Erythroblast (primary cell): ENCODE measurements around the gene CDH6.
"Not testable (repeated sequence)": the region's sequence is repeated elsewhere in the genome, so short reads cannot be mapped to it uniquely, and the experiment has no call there.

ENCODE experiments used
- DNase-seq, 2 experiments: peaks; one replicate each; lab custom pipeline; 2025; lab: John Stamatoyannopoulos, UW
- GATA1 ChIP-seq: IDR thresholded peaks from 2 replicates; pipeline ENCODE4 v1.6.1; 2011; ENCODE audit warnings: low read depth, mild to moderate bottlenecking, control low read depth, low read length, moderate library complexity
- POLR2A ChIP-seq: IDR thresholded peaks from 2 replicates; pipeline ENCODE4 v1.6.1; 2011; ENCODE audit warnings: mild to moderate bottlenecking, low read length

Gene CDH6

GRCh38 chr5:31343946-31344345 lies 150.5 kb downstream of the CDH6 start:
- TF ChIP-seq GATA1 (no peak), POLR2A (no peak)
- DNase-seq, result no peak

DNA sequence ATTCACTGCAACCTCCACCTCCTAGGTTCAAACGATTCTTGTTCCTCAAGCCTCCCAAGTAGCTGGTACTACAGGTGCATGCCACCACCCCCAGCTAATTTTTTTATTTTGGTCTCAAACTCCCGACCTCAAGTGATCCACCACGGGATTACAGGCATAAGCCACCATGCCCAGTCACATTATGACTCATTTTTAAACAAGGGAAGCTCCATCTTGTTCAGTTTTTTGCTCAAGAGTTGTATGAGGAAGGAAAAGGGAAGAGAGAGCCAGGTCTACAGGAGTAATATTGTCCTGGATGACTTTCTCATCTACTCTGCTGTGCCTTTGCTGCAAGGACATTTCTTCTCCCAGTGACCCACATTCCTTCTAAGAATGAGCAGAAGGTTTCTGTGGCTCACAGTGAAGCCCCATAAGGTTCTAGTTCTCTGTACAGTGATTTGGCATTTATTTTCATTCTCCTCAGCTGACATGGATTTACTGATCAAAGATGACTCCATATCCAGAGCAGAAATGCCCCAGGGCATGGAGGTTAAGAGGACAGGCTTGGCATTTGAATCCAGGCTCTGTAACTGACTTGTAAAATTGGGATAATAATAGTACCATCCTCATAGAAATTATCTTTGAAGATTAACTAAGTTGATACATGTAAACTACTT lies 153.5 kb downstream of the CDH6 start:
- DNase-seq, result no peak
- TF ChIP-seq POLR2A, result no peak
- TF ChIP-seq GATA1, result no peak

GRCh38 chr5:31347552-31347905 lies 154.0 kb downstream of the CDH6 start:
- TF ChIP-seq POLR2A, result no peak
- no peak for DNase-seq

- DNase-seq, result no peak
- TF ChIP-seq GATA1, result no peak
- no peak for TF ChIP-seq POLR2A
Measured at GRCh38 chr5:31350395-31350794, 156.9 kb downstream of the CDH6 start.

- DNase-seq, result no peak
- TF ChIP-seq POLR2A (no peak), GATA1 (no peak)
Measured at GRCh38 chr5:31355337-31355736, 161.9 kb downstream of the CDH6 start.

DNA sequence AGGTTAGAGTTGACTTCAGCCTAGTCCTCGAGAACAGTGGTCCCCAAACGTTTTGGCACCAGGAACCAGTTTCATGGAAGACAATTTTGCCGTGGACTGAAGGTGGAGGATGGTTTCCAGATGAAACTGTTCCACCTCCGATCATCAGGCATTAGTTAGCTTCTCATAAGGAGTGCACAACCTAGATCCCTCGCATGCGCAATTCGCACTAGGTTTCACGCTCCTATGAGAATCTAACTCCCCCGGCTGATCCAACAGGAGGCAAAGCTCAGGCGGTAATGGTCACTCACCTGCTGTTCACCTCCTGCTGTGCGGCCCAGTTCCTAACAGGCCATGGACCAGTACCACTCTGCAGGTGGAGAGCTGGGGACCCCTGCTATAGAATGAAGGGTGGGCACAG lies 163.6 kb downstream of the CDH6 start:
- no peak for DNase-seq
- no peak for TF ChIP-seq POLR2A
- no peak for TF ChIP-seq GATA1

DNA sequence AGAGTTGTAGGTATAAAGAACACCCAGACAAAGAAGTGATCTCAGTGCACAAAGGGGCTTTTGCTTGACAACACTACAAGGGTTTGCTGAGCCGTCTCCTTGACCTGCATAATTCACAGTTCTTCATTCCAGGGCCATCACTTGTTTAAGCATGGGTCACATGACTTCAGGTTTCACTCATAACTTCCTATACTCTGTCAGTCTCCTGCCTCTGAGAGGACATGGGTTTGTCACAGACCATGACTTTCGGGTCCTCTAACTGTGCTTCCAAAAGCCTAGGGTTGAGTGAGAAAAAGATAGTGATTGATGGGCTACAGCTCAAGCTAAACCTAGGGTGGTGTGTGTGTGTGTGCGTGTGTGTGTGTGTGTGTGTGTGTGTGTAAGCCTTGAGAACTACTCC lies 166.4 kb downstream of the CDH6 start:
- TF ChIP-seq POLR2A (no peak), GATA1 (no peak)
- no peak for DNase-seq

GRCh38 chr5:31361234-31361633 lies 167.7 kb downstream of the CDH6 start:
- TF ChIP-seq POLR2A, result no peak
- no peak for TF ChIP-seq GATA1
- DNase-seq, result no peak

GRCh38 chr5:31361704-31362528 lies 168.4 kb downstream of the CDH6 start:
- not testable (repeated sequence) for DNase-seq

DNA sequence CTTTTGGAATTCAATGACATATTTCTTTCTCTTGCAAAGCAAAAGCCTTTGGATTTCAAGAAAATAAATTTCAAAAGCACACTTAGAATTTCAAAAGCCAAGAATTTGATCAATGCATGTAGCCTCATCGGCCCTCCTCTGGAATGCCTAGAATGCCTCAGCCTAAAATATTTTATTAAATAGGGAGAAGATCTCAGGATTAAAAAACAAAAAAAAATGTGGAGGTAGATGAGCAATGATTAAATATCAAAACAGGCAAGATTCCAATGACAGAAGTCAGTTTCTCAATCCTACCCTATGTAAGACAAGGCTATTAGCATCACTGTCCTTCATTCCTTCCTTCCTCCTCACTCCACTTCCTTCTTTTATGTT lies 169.0 kb downstream of the CDH6 start:
- DNase-seq, result no peak
- TF ChIP-seq POLR2A (no peak), GATA1 (no peak)

- DNase-seq, result no peak
- TF ChIP-seq GATA1, result no peak
- no peak for TF ChIP-seq POLR2A
Measured at GRCh38 chr5:31362931-31363568, 169.6 kb downstream of the CDH6 start.

- TF ChIP-seq POLR2A (no peak), GATA1 (no peak)
- no peak for DNase-seq
Measured at GRCh38 chr5:31364881-31365636, 171.6 kb downstream of the CDH6 start.

- DNase-seq, result no peak
- TF ChIP-seq POLR2A (no peak), GATA1 (no peak)
Measured at GRCh38 chr5:31365776-31366175, 172.3 kb downstream of the CDH6 start.

- DNase-seq, result no peak
Measured at GRCh38 chr5:31366941-31367340, 173.5 kb downstream of the CDH6 start.

More at GRCh38 chr5:31366941-31367340, 173.5 kb downstream of the CDH6 start:
- TF ChIP-seq GATA1 (no peak), POLR2A (no peak)
